Activated CD4-positive, alpha-beta memory T cell treated with anti-CD3 and anti-CD28 coated beads for 36 hours (primary cell): ENCODE data around the gene MEGF6. TPM values are rescaled to one million over a fixed set of nuclear protein-coding genes. Genes with fewer than 3 reads are reported as not detected.

Experiments used
- CTCF ChIA-PET: fragments of 350-600 bp; sonication (Branson Sonifier 250); formaldehyde crosslinking; loops from one replicate; lab custom pipeline; 2021; ENCODE audit warnings: antibody characterized with exemption, inconsistent platforms; lab: Charles Lee
- POLR2A ChIA-PET: fragments of 350-600 bp; sonication (Branson Sonifier 250); formaldehyde crosslinking; loops from one replicate; lab custom pipeline; 2021; ENCODE audit warnings: antibody characterized with exemption; lab: Charles Lee
- DNase-seq: peaks from one replicate; pipeline ENCODE4 v3.0.0-alpha.2; 2020
- H3K27ac Mint-ChIP-seq: one replicate; pipeline ENCODE4 v1.8.0; 2021; ENCODE audit warnings: mixed read lengths
- H3K27me3 Mint-ChIP-seq: one replicate; pipeline ENCODE4 v1.8.0; 2021; ENCODE audit warnings: mixed read lengths
- H3K36me3 Mint-ChIP-seq: one replicate; pipeline ENCODE4 v1.8.0; 2021; ENCODE audit warnings: mixed read lengths
- H3K4me1 Mint-ChIP-seq: one replicate; pipeline ENCODE4 v1.8.0; 2021; ENCODE audit warnings: low read depth, mixed read lengths
- H3K4me3 Mint-ChIP-seq: one replicate; pipeline ENCODE4 v1.8.0; 2021; ENCODE audit warnings: mild to moderate bottlenecking, mixed read lengths
- H3K9me3 Mint-ChIP-seq: one replicate; pipeline ENCODE4 v1.8.0; 2021; ENCODE audit warnings: mixed read lengths
- intact Hi-C: fragments of 100-400 bp; cut with micrococcal nuclease; formaldehyde crosslinking; loops from one replicate; pipeline ENCODE4 v1.15.1; 2023
- total RNA-seq, 2 experiments: library from RNA; stranded (reverse); gene quantifications; one replicate each; pipeline ENCODE4 v1.2.3, GENCODE V29; 2021

The MEGF6 gene
- total RNA-seq, 2 experiments from 2014 or later, result 6.8 to 9.8 TPM

- POLR2A ChIA-PET, result no interaction called here
- no peak overlapping the region for H3K4me3 Mint-ChIP-seq
- H3K36me3 Mint-ChIP-seq, result peaks cover 17% of the 10 kb centered on the region
Measured at GRCh38 chr1:3642919-3643675, 31.8 kb upstream of the MEGF6 start.

GRCh38 chr1:3641816-3642215 lies 30.5 kb upstream of the MEGF6 start:
- no peaks in the 10 kb centered on the region for H3K9me3 Mint-ChIP-seq

More at GRCh38 chr1:3642919-3643675, 31.8 kb upstream of the MEGF6 start:
- H3K27me3 Mint-ChIP-seq, result no peaks in the 10 kb centered on the region
- H3K4me1 Mint-ChIP-seq, result peaks cover 3% of the 10 kb centered on the region
- CTCF ChIA-PET, result interaction anchor here (0.6 kb wide), 1 partner anchor 82 kb away, joined by 3 read pairs; no protein-coding TSS in a partner anchor
- DNase-seq, result no peak
- H3K27ac Mint-ChIP-seq, result no peak overlapping the region
- intact Hi-C loops, result no loop called here
- no peaks in the 10 kb centered on the region for H3K9me3 Mint-ChIP-seq

GRCh38 chr1:3641046-3641760 lies 29.9 kb upstream of the MEGF6 start:
- Mint-ChIP-seq H3K9me3 (no peaks in the 10 kb centered on the region), H3K4me3 (no peak overlapping the region), H3K4me1 (no peaks in the 10 kb centered on the region), H3K27me3 (no peaks in the 10 kb centered on the region), H3K27ac (no peak overlapping the region), H3K36me3 (peaks cover 32% of the 10 kb centered on the region)
- ChIA-PET POLR2A (no interaction called here), CTCF (interaction anchor here (1.4 kb wide), 1 partner anchor 22 kb away, joined by 4 read pairs; no protein-coding TSS in a partner anchor)
- intact Hi-C loops, result no loop called here
- DNase-seq, result no peak

More at GRCh38 chr1:3641816-3642215, 30.5 kb upstream of the MEGF6 start:
- ChIA-PET CTCF (interaction anchor here (1.4 kb wide), 1 partner anchor 22 kb away, joined by 4 read pairs; no protein-coding TSS in a partner anchor), POLR2A (no interaction called here)
- DNase-seq, result no peak
- Mint-ChIP-seq H3K4me3 (no peak overlapping the region), H3K36me3 (peaks cover 26% of the 10 kb centered on the region), H3K27me3 (no peaks in the 10 kb centered on the region), H3K4me1 (no peaks in the 10 kb centered on the region), H3K27ac (no peak overlapping the region)
- intact Hi-C loops, result no loop called here

GRCh38 chr1:3640121-3640837 lies 29.0 kb upstream of the MEGF6 start:
- CTCF ChIA-PET, result no interaction called here
- no peaks in the 10 kb centered on the region for H3K27me3 Mint-ChIP-seq
- intact Hi-C loops, result no loop called here
- POLR2A ChIA-PET, result no interaction called here
- no peak overlapping the region for H3K27ac Mint-ChIP-seq
- H3K9me3 Mint-ChIP-seq, result no peaks in the 10 kb centered on the region
- peaks cover 30% of the 10 kb centered on the region for H3K36me3 Mint-ChIP-seq
- no peaks in the 10 kb centered on the region for H3K4me1 Mint-ChIP-seq
- no peak overlapping the region for H3K4me3 Mint-ChIP-seq
- DNase-seq, result no peak

GRCh38 chr1:3639397-3639911 lies 28.1 kb upstream of the MEGF6 start:
- peaks cover 26% of the 10 kb centered on the region for H3K36me3 Mint-ChIP-seq
- no peaks in the 10 kb centered on the region for H3K4me1 Mint-ChIP-seq
- H3K27ac Mint-ChIP-seq, result no peak overlapping the region
- H3K27me3 Mint-ChIP-seq, result no peaks in the 10 kb centered on the region
- H3K4me3 Mint-ChIP-seq, result no peak overlapping the region
- ChIA-PET POLR2A (no interaction called here), CTCF (no interaction called here)
- DNase-seq, result no peak
- intact Hi-C loops, result no loop called here
- no peaks in the 10 kb centered on the region for H3K9me3 Mint-ChIP-seq

- peaks cover 27% of the 10 kb centered on the region for H3K36me3 Mint-ChIP-seq
- CTCF ChIA-PET, result interaction anchor here (0.9 to 1.9 kb wide), 2 partner anchors 17 to 86 kb away, joined by 3 to 6 read pairs; no protein-coding TSS in a partner anchor
- H3K4me3 Mint-ChIP-seq, result no peak overlapping the region
- intact Hi-C loops, result no loop called here
- no peaks in the 10 kb centered on the region for H3K27me3 Mint-ChIP-seq
- DNase-seq, result no peak
- no peak overlapping the region for H3K27ac Mint-ChIP-seq
- POLR2A ChIA-PET, result no interaction called here
- H3K9me3 Mint-ChIP-seq, result no peaks in the 10 kb centered on the region
- H3K4me1 Mint-ChIP-seq, result no peaks in the 10 kb centered on the region
Measured at GRCh38 chr1:3638676-3639075, 27.4 kb upstream of the MEGF6 start.

GRCh38 chr1:3638027-3638426 lies 26.7 kb upstream of the MEGF6 start:
- CTCF ChIA-PET, result interaction anchor here (0.9 to 1.9 kb wide), 3 partner anchors 17 to 87 kb away, joined by 3 to 6 read pairs (median 4); no protein-coding TSS in a partner anchor

GRCh38 chr1:3636531-3636930 lies 25.2 kb upstream of the MEGF6 start:
- H3K36me3 Mint-ChIP-seq, result peaks cover 20% of the 10 kb centered on the region
- intact Hi-C loops, result no loop called here
- no peaks in the 10 kb centered on the region for H3K9me3 Mint-ChIP-seq
- no peaks in the 10 kb centered on the region for H3K4me1 Mint-ChIP-seq
- POLR2A ChIA-PET, result no interaction called here
- no peak overlapping the region for H3K4me3 Mint-ChIP-seq
- H3K27me3 Mint-ChIP-seq, result no peaks in the 10 kb centered on the region
- CTCF ChIA-PET, result no interaction called here
- H3K27ac Mint-ChIP-seq, result no peak overlapping the region
- no peak for DNase-seq

More at GRCh38 chr1:3638027-3638426, 26.7 kb upstream of the MEGF6 start:
- POLR2A ChIA-PET, result no interaction called here
- Mint-ChIP-seq H3K4me3 (no peak overlapping the region), H3K36me3 (peaks cover 27% of the 10 kb centered on the region), H3K27ac (no peak overlapping the region), H3K4me1 (no peaks in the 10 kb centered on the region), H3K9me3 (no peaks in the 10 kb centered on the region), H3K27me3 (no peaks in the 10 kb centered on the region)
- intact Hi-C loops, result no loop called here
- DNase-seq, result no peak

- H3K27me3 Mint-ChIP-seq, result no peaks in the 10 kb centered on the region
- no peaks in the 10 kb centered on the region for H3K9me3 Mint-ChIP-seq
- H3K4me3 Mint-ChIP-seq, result no peak overlapping the region
- H3K4me1 Mint-ChIP-seq, result no peaks in the 10 kb centered on the region
- no peak for DNase-seq
- intact Hi-C loops, result no loop called here
- peaks cover 20% of the 10 kb centered on the region for H3K36me3 Mint-ChIP-seq
- POLR2A ChIA-PET, result no interaction called here
- H3K27ac Mint-ChIP-seq, result no peak overlapping the region
- CTCF ChIA-PET, result interaction anchor here (1.3 kb wide), 1 partner anchor 17 kb away, joined by 4 read pairs; no protein-coding TSS in a partner anchor
Measured at GRCh38 chr1:3636080-3636479, 24.8 kb upstream of the MEGF6 start.

- no peaks in the 10 kb centered on the region for H3K27me3 Mint-ChIP-seq
Measured at GRCh38 chr1:3634059-3634800, 22.9 kb upstream of the MEGF6 start.

GRCh38 chr1:3633344-3634058 lies 22.2 kb upstream of the MEGF6 start:
- Mint-ChIP-seq H3K36me3 (peaks cover 20% of the 10 kb centered on the region), H3K4me3 (no peak overlapping the region), H3K27ac (no peak overlapping the region), H3K4me1 (peaks cover 3% of the 10 kb centered on the region), H3K27me3 (no peaks in the 10 kb centered on the region), H3K9me3 (no peaks in the 10 kb centered on the region)
- POLR2A ChIA-PET, result no interaction called here
- CTCF ChIA-PET, result no interaction called here
- intact Hi-C loops, result no loop called here
- no peak for DNase-seq

More at GRCh38 chr1:3634059-3634800, 22.9 kb upstream of the MEGF6 start:
- no peak for DNase-seq
- peaks cover 20% of the 10 kb centered on the region for H3K36me3 Mint-ChIP-seq
- peaks cover 3% of the 10 kb centered on the region for H3K4me1 Mint-ChIP-seq
- H3K4me3 Mint-ChIP-seq, result no peak overlapping the region
- intact Hi-C loops, result no loop called here
- POLR2A ChIA-PET, result no interaction called here
- H3K9me3 Mint-ChIP-seq, result no peaks in the 10 kb centered on the region
- CTCF ChIA-PET, result no interaction called here
- no peak overlapping the region for H3K27ac Mint-ChIP-seq
